ENCODE results near the gene ATP8A1. TPM values are rescaled to one million over a fixed set of nuclear protein-coding genes. Genes with fewer than 3 reads are reported as not detected.

Gene ATP8A1
- total RNA-seq, 1 experiment from 2014 or later = 0.80 TPM

- in situ Hi-C loops (cut with HindIII; ENCODE audit: low pct_unique_long_range_greater_than_20kb, low sequenced_read_pairs) = no loop called here
- H3K9me3 ChIP-seq (ENCODE audit: control insufficient read depth, insufficient read depth, low read depth, low read length) = no peaks in the 10 kb centered on the region
- DNase-seq (ENCODE audit: low read depth, low spot score) (no peak), ATAC-seq (no peak)
- H3K4me3 ChIP-seq (ENCODE audit: low read depth in 2 of 2, low read length in 2 of 2) = no peak overlapping the region
- H3K27ac ChIP-seq (ENCODE audit: low read length) = no peak overlapping the region
- no peaks in the 10 kb centered on the region for H3K27me3 ChIP-seq (ENCODE audit: control insufficient read depth, insufficient read depth, low read length)
- ChIA-PET POLR2A (no interaction called here), CTCF (no interaction called here)
- no peak for TF ChIP-seq REST (IDR thresholded peaks at IDR 0.05; ENCODE audit: insufficient read depth in 1 of 2, low read depth in 2 of 2, low read length in 1 of 2)
- TF ChIP-seq POLR2AphosphoS5 (IDR thresholded peaks at IDR 0.05; ENCODE audit: low read depth, low read length) = no peak
- TF ChIP-seq SIN3A (IDR thresholded peaks at IDR 0.05; ENCODE audit: borderline replicate concordance, insufficient read depth, low read depth, low read length) = no peak
- TF ChIP-seq TCF7L2 (IDR thresholded peaks at IDR 0.05; ENCODE audit: low read depth, low read length) = no peak
- TF ChIP-seq CTCF (IDR thresholded peaks at IDR 0.05) = no peak
- H3K4me1 ChIP-seq (ENCODE audit: control insufficient read depth, insufficient read depth, low read length) = no peaks in the 10 kb centered on the region
- intact Hi-C loops (cut with micrococcal nuclease; ENCODE audit: unreplicated experiment) = no loop called here
- H3K36me3 ChIP-seq (ENCODE audit: control insufficient read depth, insufficient read depth, low read length) = no peaks in the 10 kb centered on the region
- BruUV-seq (replicated peaks) = no TSS peak
These were observed 203.3 kb downstream of the ATP8A1 start for GRCh38 chr4:42453612-42454011.

- Histone ChIP-seq H3K4me1 (ENCODE audit: control insufficient read depth, insufficient read depth, low read length) (no peaks in the 10 kb centered on the region), H3K9me3 (ENCODE audit: control insufficient read depth, insufficient read depth, low read depth, low read length) (no peaks in the 10 kb centered on the region), H3K36me3 (ENCODE audit: control insufficient read depth, insufficient read depth, low read length) (no peaks in the 10 kb centered on the region), H3K27ac (ENCODE audit: low read length) (no peak overlapping the region), H3K27me3 (ENCODE audit: control insufficient read depth, insufficient read depth, low read length) (no peaks in the 10 kb centered on the region), H3K4me3 (ENCODE audit: low read depth in 2 of 2, low read length in 2 of 2) (no peak overlapping the region)
- ATAC-seq (no peak), DNase-seq (ENCODE audit: low read depth, low spot score) (no peak)
- no TSS peak for BruUV-seq (replicated peaks)
- CTCF ChIA-PET = no interaction called here
- intact Hi-C loops (cut with micrococcal nuclease; ENCODE audit: unreplicated experiment) = no loop called here
- in situ Hi-C loops (cut with HindIII; ENCODE audit: low pct_unique_long_range_greater_than_20kb, low sequenced_read_pairs) = no loop called here
- POLR2A ChIA-PET = no interaction called here
- TF ChIP-seq POLR2AphosphoS5 (IDR thresholded peaks at IDR 0.05; ENCODE audit: low read depth, low read length) = no peak
- no peak for TF ChIP-seq REST (IDR thresholded peaks at IDR 0.05; ENCODE audit: insufficient read depth in 1 of 2, low read depth in 2 of 2, low read length in 1 of 2)
- no peak for TF ChIP-seq TCF7L2 (IDR thresholded peaks at IDR 0.05; ENCODE audit: low read depth, low read length)
- TF ChIP-seq SIN3A (IDR thresholded peaks at IDR 0.05; ENCODE audit: borderline replicate concordance, insufficient read depth, low read depth, low read length) = no peak
- TF ChIP-seq CTCF (IDR thresholded peaks at IDR 0.05) = no peak
These were observed 204.1 kb downstream of the ATP8A1 start for GRCh38 chr4:42452823-42453222.
